Measurements from ENCODE around the gene FAM149B1.

Gene FAM149B1

GRCh38 chr10:73172867-73173266, 4.9 kb downstream of the FAM149B1 start:
- H3K27me3 ChIP-seq (ENCODE audit: control insufficient read depth, insufficient read depth, low read length) = no peaks in the 10 kb centered on the region
- no peak overlapping the region for H3K4me3 ChIP-seq (ENCODE audit: low read depth, low read length)
- no peak overlapping the region for H3K9ac ChIP-seq (ENCODE audit: low read depth, low read length)
- H3K27ac ChIP-seq (ENCODE audit: low read depth, low read length) = no peak overlapping the region
- no peaks in the 10 kb centered on the region for H3K9me3 ChIP-seq (ENCODE audit: control insufficient read depth, insufficient read depth, low read length)
- H3K36me3 ChIP-seq (ENCODE audit: control insufficient read depth, insufficient read depth, low read length) = peaks cover 9% of the 10 kb centered on the region
- H3K4me1 ChIP-seq (ENCODE audit: control insufficient read depth, insufficient read depth, low read length) = no peaks in the 10 kb centered on the region

- H3K4me1 ChIP-seq (ENCODE audit: control insufficient read depth, insufficient read depth, low read length) = no peaks in the 10 kb centered on the region
- no peak overlapping the region for H3K4me3 ChIP-seq (ENCODE audit: low read depth, low read length)
- no peak overlapping the region for H3K9ac ChIP-seq (ENCODE audit: low read depth, low read length)
- no peak overlapping the region for H3K27ac ChIP-seq (ENCODE audit: low read depth, low read length)
- peaks cover 9% of the 10 kb centered on the region for H3K36me3 ChIP-seq (ENCODE audit: control insufficient read depth, insufficient read depth, low read length)
- H3K27me3 ChIP-seq (ENCODE audit: control insufficient read depth, insufficient read depth, low read length) = no peaks in the 10 kb centered on the region
- H3K9me3 ChIP-seq (ENCODE audit: control insufficient read depth, insufficient read depth, low read length) = no peaks in the 10 kb centered on the region
These were observed 6.4 kb downstream of the FAM149B1 start for GRCh38 chr10:73174148-73174925.

GRCh38 chr10:73182568-73182967, 14.6 kb downstream of the FAM149B1 start:
- no peak overlapping the region for H3K27ac ChIP-seq (ENCODE audit: low read depth, low read length)
- peaks cover 17% of the 10 kb centered on the region; the same call in 1 of the 2 replicates for H3K36me3 ChIP-seq (ENCODE audit: control insufficient read depth, insufficient read depth, low read length)
- no peak overlapping the region for H3K4me3 ChIP-seq (ENCODE audit: low read depth, low read length)
- no peaks in the 10 kb centered on the region for H3K4me1 ChIP-seq (ENCODE audit: control insufficient read depth, insufficient read depth, low read length)
- no peaks in the 10 kb centered on the region for H3K27me3 ChIP-seq (ENCODE audit: control insufficient read depth, insufficient read depth, low read length)
- H3K9ac ChIP-seq (ENCODE audit: low read depth, low read length) = no peak overlapping the region
- no peaks in the 10 kb centered on the region for H3K9me3 ChIP-seq (ENCODE audit: control insufficient read depth, insufficient read depth, low read length)

GRCh38 chr10:73183667-73184281, 15.9 kb downstream of the FAM149B1 start:
- H3K36me3 ChIP-seq (ENCODE audit: control insufficient read depth, insufficient read depth, low read length) = peaks cover 17% of the 10 kb centered on the region; the same call in 1 of the 2 replicates
- no peak overlapping the region for H3K27ac ChIP-seq (ENCODE audit: low read depth, low read length)
- no peak overlapping the region for H3K9ac ChIP-seq (ENCODE audit: low read depth, low read length)

GRCh38 chr10:73186266-73186665, 18.3 kb downstream of the FAM149B1 start:
- Histone ChIP-seq H3K36me3 (ENCODE audit: control insufficient read depth, insufficient read depth, low read length) (peaks cover 17% of the 10 kb centered on the region; the same call in 1 of the 2 replicates), H3K9me3 (ENCODE audit: control insufficient read depth, insufficient read depth, low read length) (no peaks in the 10 kb centered on the region), H3K27me3 (ENCODE audit: control insufficient read depth, insufficient read depth, low read length) (no peaks in the 10 kb centered on the region), H3K27ac (ENCODE audit: low read depth, low read length) (no peak overlapping the region), H3K9ac (ENCODE audit: low read depth, low read length) (no peak overlapping the region), H3K4me1 (ENCODE audit: control insufficient read depth, insufficient read depth, low read length) (no peaks in the 10 kb centered on the region), H3K4me3 (ENCODE audit: low read depth, low read length) (no peak overlapping the region)

More at GRCh38 chr10:73183667-73184281, 15.9 kb downstream of the FAM149B1 start:
- Histone ChIP-seq H3K9me3 (ENCODE audit: control insufficient read depth, insufficient read depth, low read length) (no peaks in the 10 kb centered on the region), H3K27me3 (ENCODE audit: control insufficient read depth, insufficient read depth, low read length) (no peaks in the 10 kb centered on the region), H3K4me3 (ENCODE audit: low read depth, low read length) (no peak overlapping the region), H3K4me1 (ENCODE audit: control insufficient read depth, insufficient read depth, low read length) (no peaks in the 10 kb centered on the region)

- Histone ChIP-seq H3K27me3 (ENCODE audit: control insufficient read depth, insufficient read depth, low read length) (no peaks in the 10 kb centered on the region), H3K27ac (ENCODE audit: low read depth, low read length) (no peak overlapping the region), H3K4me3 (ENCODE audit: low read depth, low read length) (no peak overlapping the region), H3K9me3 (ENCODE audit: control insufficient read depth, insufficient read depth, low read length) (no peaks in the 10 kb centered on the region), H3K4me1 (ENCODE audit: control insufficient read depth, insufficient read depth, low read length) (no peaks in the 10 kb centered on the region), H3K36me3 (ENCODE audit: control insufficient read depth, insufficient read depth, low read length) (peaks cover 11% of the 10 kb centered on the region), H3K9ac (ENCODE audit: low read depth, low read length) (no peak overlapping the region)
These were observed 22.3 kb downstream of the FAM149B1 start for GRCh38 chr10:73190188-73190587.

- Histone ChIP-seq H3K9ac (ENCODE audit: low read depth, low read length) (no peak overlapping the region), H3K9me3 (ENCODE audit: control insufficient read depth, insufficient read depth, low read length) (peaks cover 21% of the 10 kb centered on the region), H3K27ac (ENCODE audit: low read depth, low read length) (no peak overlapping the region), H3K36me3 (ENCODE audit: control insufficient read depth, insufficient read depth, low read length) (peaks cover 6% of the 10 kb centered on the region), H3K4me1 (ENCODE audit: control insufficient read depth, insufficient read depth, low read length) (no peaks in the 10 kb centered on the region), H3K4me3 (ENCODE audit: low read depth, low read length) (no peak overlapping the region), H3K27me3 (ENCODE audit: control insufficient read depth, insufficient read depth, low read length) (no peaks in the 10 kb centered on the region)
These were observed 37.2 kb downstream of the FAM149B1 start for GRCh38 chr10:73205081-73205480.

GRCh38 chr10:73205890-73206289, 38.0 kb downstream of the FAM149B1 start:
- Histone ChIP-seq H3K9me3 (ENCODE audit: control insufficient read depth, insufficient read depth, low read length) (peaks cover 21% of the 10 kb centered on the region), H3K36me3 (ENCODE audit: control insufficient read depth, insufficient read depth, low read length) (peaks cover 13% of the 10 kb centered on the region), H3K9ac (ENCODE audit: low read depth, low read length) (no peak overlapping the region), H3K27me3 (ENCODE audit: control insufficient read depth, insufficient read depth, low read length) (no peaks in the 10 kb centered on the region), H3K4me1 (ENCODE audit: control insufficient read depth, insufficient read depth, low read length) (no peaks in the 10 kb centered on the region), H3K4me3 (ENCODE audit: low read depth, low read length) (no peak overlapping the region), H3K27ac (ENCODE audit: low read depth, low read length) (no peak overlapping the region)

GRCh38 chr10:73206385-73206784, 38.5 kb downstream of the FAM149B1 start:
- H3K27ac ChIP-seq (ENCODE audit: low read depth, low read length) = no peak overlapping the region
- H3K4me1 ChIP-seq (ENCODE audit: control insufficient read depth, insufficient read depth, low read length) = no peaks in the 10 kb centered on the region
- H3K9me3 ChIP-seq (ENCODE audit: control insufficient read depth, insufficient read depth, low read length) = peaks cover 21% of the 10 kb centered on the region
- no peak overlapping the region for H3K9ac ChIP-seq (ENCODE audit: low read depth, low read length)
- H3K36me3 ChIP-seq (ENCODE audit: control insufficient read depth, insufficient read depth, low read length) = peaks cover 13% of the 10 kb centered on the region
- no peak overlapping the region for H3K4me3 ChIP-seq (ENCODE audit: low read depth, low read length)
- H3K27me3 ChIP-seq (ENCODE audit: control insufficient read depth, insufficient read depth, low read length) = no peaks in the 10 kb centered on the region

GRCh38 chr10:73207883-73208282, 40.0 kb downstream of the FAM149B1 start:
- Histone ChIP-seq H3K36me3 (ENCODE audit: control insufficient read depth, insufficient read depth, low read length) (peaks cover 13% of the 10 kb centered on the region), H3K9ac (ENCODE audit: low read depth, low read length) (no peak overlapping the region), H3K4me1 (ENCODE audit: control insufficient read depth, insufficient read depth, low read length) (no peaks in the 10 kb centered on the region), H3K9me3 (ENCODE audit: control insufficient read depth, insufficient read depth, low read length) (peaks cover 21% of the 10 kb centered on the region), H3K4me3 (ENCODE audit: low read depth, low read length) (no peak overlapping the region), H3K27ac (ENCODE audit: low read depth, low read length) (no peak overlapping the region), H3K27me3 (ENCODE audit: control insufficient read depth, insufficient read depth, low read length) (no peaks in the 10 kb centered on the region)

GRCh38 chr10:73209705-73210104, 41.8 kb downstream of the FAM149B1 start:
- no peak overlapping the region for H3K27ac ChIP-seq (ENCODE audit: low read depth, low read length)
- H3K4me1 ChIP-seq (ENCODE audit: control insufficient read depth, insufficient read depth, low read length) = no peaks in the 10 kb centered on the region
- H3K9me3 ChIP-seq (ENCODE audit: control insufficient read depth, insufficient read depth, low read length) = peaks cover 21% of the 10 kb centered on the region
- H3K36me3 ChIP-seq (ENCODE audit: control insufficient read depth, insufficient read depth, low read length) = peaks cover 13% of the 10 kb centered on the region
- no peak overlapping the region for H3K4me3 ChIP-seq (ENCODE audit: low read depth, low read length)
- H3K9ac ChIP-seq (ENCODE audit: low read depth, low read length) = no peak overlapping the region
- H3K27me3 ChIP-seq (ENCODE audit: control insufficient read depth, insufficient read depth, low read length) = no peaks in the 10 kb centered on the region
